SK-N-SH treated with all-trans-retinoic acid at 6 μM for 48 hours (cell line): ENCODE results near the gene PTPRC.

Experiments
- ATAC-seq: fragments of 200-7000 bp; cut with Tn5 transposase; 3 replicates; pipeline ENCODE4 v1.9.1; 2020; ENCODE audit warnings: mild to moderate bottlenecking, moderate library complexity
- ARNTL ChIP-seq: fragments of 450-650 bp; formaldehyde crosslinking; IDR thresholded peaks from 2 replicates; pipeline ENCODE4 v1.5.0; 2020; ENCODE audit warnings: low read depth, mild to moderate bottlenecking, moderate library complexity, borderline replicate concordance
- BACH2 ChIP-seq: fragments of 250-450 bp; sonication (Bioruptor Pico); IDR thresholded peaks from 2 replicates; pipeline ENCODE4 v1.9.0; 2021; ENCODE audit warnings: mild to moderate bottlenecking, borderline replicate concordance
- CREB5 ChIP-seq: fragments of 250-450 bp; sonication (Bioruptor Pico); IDR thresholded peaks from 2 replicates; pipeline ENCODE4 v1.5.1; 2020; ENCODE audit warnings: low read depth, mild to moderate bottlenecking, moderate library complexity
- CSDC2 ChIP-seq: fragments of 250-450 bp; sonication (Bioruptor Pico); IDR thresholded peaks from 2 replicates; pipeline ENCODE4 v1.5.0; 2020; ENCODE audit warnings: mild to moderate bottlenecking, moderate library complexity
- CSRNP3 ChIP-seq: fragments of 250-450 bp; sonication (Bioruptor Pico); IDR thresholded peaks from 2 replicates; pipeline ENCODE4 v1.5.1; 2021; ENCODE audit warnings: mild to moderate bottlenecking, moderate library complexity
- ESRRG ChIP-seq: fragments of 250-450 bp; sonication (Bioruptor Pico); IDR thresholded peaks from 2 replicates; pipeline ENCODE4 v1.6.1; 2021; ENCODE audit warnings: mild to moderate bottlenecking
- GLIS3 ChIP-seq: fragments of 250-450 bp; sonication (Bioruptor Pico); IDR thresholded peaks from 2 replicates; pipeline ENCODE4 v1.5.0; 2020; ENCODE audit warnings: mild to moderate bottlenecking, moderate library complexity
- ISL1 ChIP-seq: fragments of 250-450 bp; sonication (Bioruptor Pico); IDR thresholded peaks from 2 replicates; pipeline ENCODE4 v2.1.2; 2022; ENCODE audit warnings: mild to moderate bottlenecking, moderate library complexity
- OSR1 ChIP-seq: fragments of 250-450 bp; sonication (Bioruptor Pico); IDR thresholded peaks from 2 replicates; pipeline ENCODE4 v1.8.0; 2022; ENCODE audit warnings: moderate library complexity, mild to moderate bottlenecking, inconsistent platforms
- PATZ1 ChIP-seq: fragments of 250-450 bp; sonication (Bioruptor Pico); IDR thresholded peaks from 2 replicates; pipeline ENCODE4 v1.8.0; 2020; ENCODE audit warnings: mild to moderate bottlenecking, moderate library complexity, borderline replicate concordance
- POU6F1 ChIP-seq: fragments of 250-450 bp; sonication (Bioruptor Pico); IDR thresholded peaks from 2 replicates; pipeline ENCODE4 v1.8.0; 2021; ENCODE audit warnings: low read depth, mild to moderate bottlenecking, moderate library complexity, borderline replicate concordance
- PPARA ChIP-seq: fragments of 250-450 bp; sonication (Bioruptor Pico); IDR thresholded peaks from 2 replicates; pipeline ENCODE4 v1.5.0; 2020; ENCODE audit warnings: mild to moderate bottlenecking, borderline replicate concordance
- RARB ChIP-seq: fragments of 250-450 bp; sonication (Bioruptor Pico); IDR thresholded peaks from 2 replicates; pipeline ENCODE4 v1.8.0; 2021; ENCODE audit warnings: mild to moderate bottlenecking, moderate library complexity
- SNAI2 ChIP-seq: fragments of 250-450 bp; sonication (Bioruptor Pico); IDR thresholded peaks from 2 replicates; pipeline ENCODE4 v1.5.0; 2020; ENCODE audit warnings: mild to moderate bottlenecking, moderate library complexity
- TCF4 ChIP-seq: fragments of 250-450 bp; sonication (Bioruptor Pico); IDR thresholded peaks from 2 replicates; pipeline ENCODE4 v1.8.0; 2021; ENCODE audit warnings: mild to moderate bottlenecking, moderate library complexity, borderline replicate concordance
- TOX ChIP-seq: fragments of 250-450 bp; sonication (Bioruptor Pico); IDR thresholded peaks from 2 replicates; pipeline ENCODE4 v1.8.0; 2021; ENCODE audit warnings: mild to moderate bottlenecking, moderate library complexity, borderline replicate concordance
- TSHZ2 ChIP-seq: fragments of 250-450 bp; sonication (Bioruptor Pico); IDR thresholded peaks from 2 replicates; pipeline ENCODE4 v1.5.0; 2020; ENCODE audit warnings: mild to moderate bottlenecking, moderate library complexity
- ZFP3 ChIP-seq: fragments of 250-450 bp; sonication (Bioruptor Pico); IDR thresholded peaks from 2 replicates; pipeline ENCODE4 v1.5.0; 2020; ENCODE audit warnings: mild to moderate bottlenecking, moderate library complexity
- ZFP30 ChIP-seq: fragments of 450-650 bp; formaldehyde crosslinking; IDR thresholded peaks from 2 replicates; pipeline ENCODE4 v1.5.0; 2022; ENCODE audit warnings: mild to moderate bottlenecking, moderate library complexity
- ZNF565 ChIP-seq: fragments of 450-650 bp; formaldehyde crosslinking; conservative IDR thresholded peaks from 2 replicates; pipeline ENCODE4 v1.5.0; 2020; ENCODE audit warnings: low read depth, mild to moderate bottlenecking, moderate library complexity
- ZNF70 ChIP-seq: fragments of 450-650 bp; formaldehyde crosslinking; IDR thresholded peaks from 2 replicates; pipeline ENCODE4 v1.5.0; 2020; ENCODE audit warnings: mild to moderate bottlenecking, moderate library complexity
- ZNF8 ChIP-seq: fragments of 450-650 bp; formaldehyde crosslinking; IDR thresholded peaks from 2 replicates; pipeline ENCODE4 v1.5.0; 2020; ENCODE audit warnings: mild to moderate bottlenecking, moderate library complexity

PTPRC gene

GRCh38 chr1:198676253-198676652 is 37.4 kb downstream of the PTPRC start:
- TF ChIP-seq RARB (CRISPR knock-in tag) (no peak), ISL1 (CRISPR knock-in tag) (peak; percentile 94)
- ATAC-seq: peak; percentile 50

GRCh38 chr1:198677027-198677426 is 38.2 kb downstream of the PTPRC start:
- ATAC-seq: peak; percentile 57
- TF ChIP-seq PPARA (CRISPR knock-in tag) (no peak), TSHZ2 (CRISPR knock-in tag) (no peak), PATZ1 (no peak), BACH2 (CRISPR knock-in tag) (no peak), POU6F1 (CRISPR knock-in tag) (no peak), CSRNP3 (CRISPR knock-in tag) (no peak), ZNF8 (no peak), ZNF70 (CRISPR knock-in tag) (no peak), GLIS3 (CRISPR knock-in tag) (no peak), CSDC2 (no peak), ZFP30 (CRISPR knock-in tag) (no peak), ZFP3 (no peak), TCF4 (CRISPR knock-in tag) (no peak), ZNF565 (CRISPR knock-in tag) (no peak), RARB (CRISPR knock-in tag) (no peak), TOX (CRISPR knock-in tag) (no peak), SNAI2 (CRISPR knock-in tag) (no peak), ISL1 (CRISPR knock-in tag) (no peak), ARNTL (CRISPR knock-in tag) (no peak)

GRCh38 chr1:198677871-198678270 is 39.0 kb downstream of the PTPRC start:
- ATAC-seq: no peak
- TF ChIP-seq RARB (CRISPR knock-in tag): no peak
- no peak for TF ChIP-seq POU6F1 (CRISPR knock-in tag)
- TF ChIP-seq ZNF70 (CRISPR knock-in tag): no peak
- TF ChIP-seq ARNTL (CRISPR knock-in tag): no peak
- no peak for TF ChIP-seq SNAI2 (CRISPR knock-in tag)
- no peak for TF ChIP-seq ZNF565 (CRISPR knock-in tag)
- TF ChIP-seq OSR1: no peak
- no peak for TF ChIP-seq PPARA (CRISPR knock-in tag)
- TF ChIP-seq ZNF8: no peak
- no peak for TF ChIP-seq CSRNP3 (CRISPR knock-in tag)
- no peak for TF ChIP-seq CREB5 (CRISPR knock-in tag)
- no peak for TF ChIP-seq CSDC2
- TF ChIP-seq ESRRG (CRISPR knock-in tag): no peak
- no peak for TF ChIP-seq GLIS3 (CRISPR knock-in tag)
- TF ChIP-seq PATZ1: no peak
- no peak for TF ChIP-seq ZFP3
